Upper lobe of right lung (tissue), 1 donor: ENCODE results near the gene ENTPD6. TPM values are rescaled to one million over a fixed set of nuclear protein-coding genes. Genes with fewer than 3 reads are reported as not detected.

ENCODE experiments used
- ATAC-seq: fragments of 200-7000 bp; cut with Tn5 transposase; one replicate; pipeline ENCODE4 v1.9.1; 2020; ENCODE audit warnings: mild to moderate bottlenecking, moderate library complexity
- DNase-seq: peaks from one replicate; pipeline ENCODE4 v3.0.0-alpha.2; 2020
- H3K27ac ChIP-seq: fragments of 200-600 bp; one replicate; pipeline ENCODE4 v1.8.0; 2022
- H3K27me3 ChIP-seq: fragments of 200-600 bp; one replicate; pipeline ENCODE4 v1.8.0; 2022; ENCODE audit warnings: mild to moderate bottlenecking
- H3K36me3 ChIP-seq: fragments of 200-600 bp; one replicate; pipeline ENCODE4 v1.8.0; 2022
- H3K4me1 ChIP-seq: fragments of 200-600 bp; one replicate; pipeline ENCODE4 v1.8.0; 2022
- H3K4me3 ChIP-seq: fragments of 200-600 bp; one replicate; pipeline ENCODE4 v1.8.0; 2022; ENCODE audit warnings: mild to moderate bottlenecking
- H3K9me3 ChIP-seq: fragments of 200-600 bp; one replicate; pipeline ENCODE4 v1.8.0; 2022
- intact Hi-C: fragments of 100-400 bp; cut with DNase I; formaldehyde crosslinking; loops from one replicate; pipeline ENCODE4 v1.11.0; 2022
- total RNA-seq: library from RNA; stranded (reverse); fragmentation: NEBNext Ultra II Directional; extraction: Animal tissue kit (Norgen Biotek cat#: 25700); gene quantifications from one replicate; pipeline ENCODE4 v1.2.1, GENCODE V29; 2021
- TF ChIP-seq, protein P1 (sequence below): fragments of 200-600 bp; IDR thresholded peaks from one replicate; pipeline ENCODE4 v1.8.0; 2022; ENCODE audit warnings: antibody characterized with exemption
- donor health status: DM: no; HTN: yes; CAD: no; lungs with severe emphysema.

ENTPD6 gene
- total RNA-seq, 1 donor from 2014 or later = 75.6 TPM

DNA sequence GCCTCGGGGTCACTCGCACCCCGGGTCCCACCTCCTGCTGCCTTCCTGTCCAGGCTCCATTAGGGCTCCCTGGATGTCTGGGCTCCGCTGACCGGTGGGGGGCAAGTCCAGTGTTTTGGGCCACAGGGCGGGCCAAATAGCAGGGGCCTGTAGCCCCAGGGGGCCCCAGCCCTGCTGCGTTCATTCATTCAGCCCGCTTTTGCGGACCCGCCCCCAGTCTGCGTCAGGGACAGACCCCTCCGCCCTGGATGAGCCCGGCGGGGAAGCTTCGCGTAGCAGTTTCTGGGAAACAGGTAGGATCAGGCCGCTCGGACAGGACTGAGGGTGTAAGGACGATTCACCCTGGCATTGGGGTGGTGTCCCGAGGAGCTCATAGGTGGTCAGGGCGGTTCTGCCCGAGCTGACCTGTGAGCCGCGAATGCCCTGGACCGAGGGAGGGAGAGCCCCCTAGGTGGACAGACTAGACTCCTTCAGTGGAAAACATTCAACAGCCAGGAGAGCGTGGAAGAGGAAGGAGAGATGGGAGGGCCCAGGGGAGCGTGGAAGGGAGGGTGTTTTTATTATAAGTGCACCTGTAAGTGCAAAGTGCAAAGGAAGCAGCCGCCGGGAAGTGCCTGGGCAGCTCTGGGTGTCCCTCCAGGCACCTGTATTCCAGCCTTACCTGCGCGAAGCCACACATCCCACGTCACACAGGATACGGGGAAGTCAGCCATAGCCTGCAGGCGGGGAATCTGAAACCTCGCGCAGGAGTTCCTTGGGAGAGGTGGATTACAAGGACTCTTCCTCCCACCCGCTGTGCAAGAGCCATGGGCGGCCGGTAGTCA, 662 bp downstream of the ENTPD6 start:
- H3K4me1 ChIP-seq = peaks cover 11% of the 10 kb centered on the region
- H3K27me3 ChIP-seq = no peaks in the 10 kb centered on the region
- ATAC-seq (peak; percentile 45), DNase-seq (no peak)
- H3K36me3 ChIP-seq = no peaks in the 10 kb centered on the region
- H3K4me3 ChIP-seq = peak overlapping the region; percentile 92
- intact Hi-C loops = no loop called here
- TF ChIP-seq, protein P1, sequence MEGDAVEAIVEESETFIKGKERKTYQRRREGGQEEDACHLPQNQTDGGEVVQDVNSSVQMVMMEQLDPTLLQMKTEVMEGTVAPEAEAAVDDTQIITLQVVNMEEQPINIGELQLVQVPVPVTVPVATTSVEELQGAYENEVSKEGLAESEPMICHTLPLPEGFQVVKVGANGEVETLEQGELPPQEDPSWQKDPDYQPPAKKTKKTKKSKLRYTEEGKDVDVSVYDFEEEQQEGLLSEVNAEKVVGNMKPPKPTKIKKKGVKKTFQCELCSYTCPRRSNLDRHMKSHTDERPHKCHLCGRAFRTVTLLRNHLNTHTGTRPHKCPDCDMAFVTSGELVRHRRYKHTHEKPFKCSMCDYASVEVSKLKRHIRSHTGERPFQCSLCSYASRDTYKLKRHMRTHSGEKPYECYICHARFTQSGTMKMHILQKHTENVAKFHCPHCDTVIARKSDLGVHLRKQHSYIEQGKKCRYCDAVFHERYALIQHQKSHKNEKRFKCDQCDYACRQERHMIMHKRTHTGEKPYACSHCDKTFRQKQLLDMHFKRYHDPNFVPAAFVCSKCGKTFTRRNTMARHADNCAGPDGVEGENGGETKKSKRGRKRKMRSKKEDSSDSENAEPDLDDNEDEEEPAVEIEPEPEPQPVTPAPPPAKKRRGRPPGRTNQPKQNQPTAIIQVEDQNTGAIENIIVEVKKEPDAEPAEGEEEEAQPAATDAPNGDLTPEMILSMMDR = no peak
- H3K27ac ChIP-seq = peak overlapping the region; percentile 96
- H3K9me3 ChIP-seq = no peaks in the 10 kb centered on the region

DNA sequence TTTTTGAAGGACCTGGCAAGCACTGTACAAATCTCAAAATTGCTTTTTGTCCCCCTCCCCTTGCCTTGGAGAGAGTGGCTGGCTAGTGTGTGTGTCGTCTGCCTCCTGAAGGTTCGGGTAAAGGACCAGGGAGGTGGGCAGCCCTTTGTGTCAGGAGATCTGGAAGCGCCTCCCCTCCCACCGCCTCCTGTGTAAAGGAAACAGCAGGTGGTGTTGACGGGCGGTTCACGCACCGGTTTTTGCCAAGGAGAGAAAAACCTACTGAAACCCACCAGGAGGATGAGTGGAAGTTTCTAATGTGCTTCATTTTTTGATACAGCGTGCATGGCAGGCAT, 1.2 kb downstream of the ENTPD6 start:
- TF ChIP-seq, protein P1 = no peak
- ATAC-seq (no peak), DNase-seq (no peak)
- Histone ChIP-seq H3K4me3 (peak overlapping the region; percentile 92), H3K27ac (peak overlapping the region; percentile 96), H3K4me1 (peaks cover 11% of the 10 kb centered on the region), H3K36me3 (no peaks in the 10 kb centered on the region), H3K9me3 (no peaks in the 10 kb centered on the region), H3K27me3 (no peaks in the 10 kb centered on the region)
- intact Hi-C loops = no loop called here

DNA sequence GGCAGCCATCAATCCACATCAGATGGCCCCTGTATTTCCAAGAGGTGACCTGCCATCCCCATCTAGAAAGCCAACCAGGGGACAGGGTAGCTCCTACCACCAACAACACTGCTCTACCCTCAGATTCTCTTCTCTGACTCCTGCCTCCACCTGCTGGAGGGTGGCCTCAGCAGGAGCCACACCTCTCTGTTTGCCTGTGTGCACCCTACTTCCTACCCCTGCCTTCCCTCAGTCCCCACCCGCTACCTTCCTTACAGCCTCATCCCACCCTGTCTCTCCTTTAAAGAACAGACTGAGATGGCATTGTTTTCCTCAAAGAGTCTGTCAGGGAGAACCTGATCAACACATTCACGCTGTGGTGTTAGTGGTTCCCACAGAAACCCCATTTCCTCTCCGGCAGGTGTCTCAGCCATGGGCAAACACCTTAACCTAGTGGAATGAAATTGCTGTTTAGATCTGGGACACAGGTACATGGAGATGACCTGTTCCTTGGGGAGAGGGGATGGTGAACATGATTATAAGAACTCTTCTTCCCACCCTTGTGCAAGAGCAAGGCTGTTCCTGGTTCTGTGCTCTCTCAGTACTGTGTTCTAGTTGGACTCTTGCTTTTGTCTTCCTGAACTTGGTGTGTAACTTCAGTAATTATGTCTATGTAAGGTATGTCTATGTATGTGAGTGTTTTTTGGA, 1.8 kb downstream of the ENTPD6 start:
- ATAC-seq (no peak), DNase-seq (no peak)
- TF ChIP-seq, protein P1 = no peak
- Histone ChIP-seq H3K4me1 (peaks cover 11% of the 10 kb centered on the region), H3K27ac (no peak overlapping the region), H3K36me3 (no peaks in the 10 kb centered on the region), H3K4me3 (peak overlapping the region; percentile 92), H3K9me3 (no peaks in the 10 kb centered on the region), H3K27me3 (no peaks in the 10 kb centered on the region)
- intact Hi-C loops = no loop called here

DNA sequence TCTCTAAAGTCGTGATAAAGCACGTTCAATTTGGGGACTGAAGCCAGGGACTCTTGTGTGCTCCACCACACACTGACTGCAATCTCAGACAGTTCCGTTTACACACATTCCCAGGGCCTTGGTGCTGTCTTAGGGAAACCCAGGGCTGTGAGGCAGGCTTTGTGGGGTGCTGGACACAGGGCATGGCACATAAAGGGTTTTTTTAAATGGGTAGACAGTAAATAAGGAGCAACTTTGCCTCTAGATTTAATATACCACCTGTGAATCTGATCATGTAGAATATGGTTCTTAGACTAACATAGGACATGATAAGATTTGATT, 2.3 kb downstream of the ENTPD6 start:
- no peak for ATAC-seq
- intact Hi-C loops = no loop called here
- H3K4me1 ChIP-seq = peaks cover 11% of the 10 kb centered on the region
- H3K4me3 ChIP-seq = no peak overlapping the region
- H3K36me3 ChIP-seq = no peaks in the 10 kb centered on the region
- TF ChIP-seq, protein P1 = no peak
- no peak overlapping the region for H3K27ac ChIP-seq
- no peak for DNase-seq
- no peaks in the 10 kb centered on the region for H3K27me3 ChIP-seq
- H3K9me3 ChIP-seq = no peaks in the 10 kb centered on the region

DNA sequence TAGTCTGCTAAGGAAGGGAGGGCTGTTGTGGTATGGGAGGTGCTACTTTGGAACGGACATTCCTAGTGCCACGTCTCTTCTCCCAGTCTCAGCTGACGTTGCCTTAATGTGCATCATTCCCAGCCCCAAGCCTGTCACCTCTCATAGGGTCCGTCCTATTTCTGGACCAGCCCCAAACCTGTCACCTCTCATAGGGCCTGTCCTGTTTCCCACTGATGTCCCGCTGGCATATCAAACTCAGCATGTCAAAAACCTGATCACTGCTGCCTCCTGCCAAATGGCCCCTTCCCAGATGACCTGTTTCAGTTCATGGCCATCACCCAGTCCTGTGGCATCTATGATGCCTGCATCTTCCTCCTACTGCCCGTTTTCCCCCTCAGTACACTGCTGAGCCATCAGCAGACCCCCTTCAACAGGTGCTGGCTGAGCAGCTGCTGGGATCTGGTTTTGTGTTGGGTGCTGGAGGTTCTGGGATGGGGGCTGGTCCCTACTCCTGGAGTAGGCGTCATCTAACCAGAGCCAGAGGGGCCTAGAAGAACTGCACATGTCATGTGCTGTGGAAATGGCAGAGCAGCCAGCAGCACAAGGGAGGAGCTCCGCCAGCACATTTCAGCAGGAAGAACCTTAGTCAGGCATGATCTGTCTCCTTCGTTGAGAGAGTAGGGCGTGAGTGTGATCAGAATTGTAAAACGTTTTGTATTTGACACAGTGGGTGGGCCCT, 3.3 kb downstream of the ENTPD6 start:
- peaks cover 12% of the 10 kb centered on the region for H3K4me1 ChIP-seq
- no peak for DNase-seq

More for the DNA sequence above, 3.3 kb downstream of the ENTPD6 start:
- no peaks in the 10 kb centered on the region for H3K36me3 ChIP-seq
- ATAC-seq = no peak
- no peaks in the 10 kb centered on the region for H3K27me3 ChIP-seq
- no peak overlapping the region for H3K4me3 ChIP-seq
- TF ChIP-seq, protein P1 = no peak
- H3K9me3 ChIP-seq = no peaks in the 10 kb centered on the region
- H3K27ac ChIP-seq = no peak overlapping the region
- intact Hi-C loops = no loop called here
